ENCODE data around the gene EFCAB8.

EFCAB8 gene

DNA sequence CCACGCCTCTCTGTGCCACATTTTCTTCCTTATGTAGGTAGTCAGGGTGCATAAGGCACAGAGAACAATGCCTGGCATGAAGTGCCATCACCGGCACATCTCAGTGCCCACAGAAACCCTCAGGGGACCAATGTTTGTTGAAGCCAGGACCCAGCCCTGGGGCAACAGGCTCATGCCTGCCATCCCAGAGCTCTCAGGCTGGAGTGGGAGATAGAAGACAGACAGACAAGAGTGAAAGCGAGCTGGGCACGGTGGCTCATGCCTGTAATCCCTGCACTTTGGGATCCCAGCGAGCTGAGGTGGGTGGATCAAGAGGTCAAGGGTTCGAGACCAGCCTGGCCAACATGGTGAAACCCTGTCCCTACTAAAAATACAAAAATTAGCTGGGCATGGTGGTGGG is 13.5 kb downstream of the EFCAB8 start:
- Histone ChIP-seq H3K9me3 (ENCODE audit: control insufficient read depth, insufficient read depth, low read length) (no peaks in the 10 kb centered on the region), H3K4me1 (ENCODE audit: control insufficient read depth, insufficient read depth, low read length) (peaks cover 2% of the 10 kb centered on the region), H3K4me3 (ENCODE audit: low read depth, low read length) (no peak overlapping the region), H3K27me3 (ENCODE audit: control insufficient read depth, insufficient read depth, low read length) (no peaks in the 10 kb centered on the region), H3K9ac (ENCODE audit: low read depth, low read length) (no peak overlapping the region), H3K36me3 (ENCODE audit: control insufficient read depth, insufficient read depth, low read length) (no peaks in the 10 kb centered on the region)

DNA sequence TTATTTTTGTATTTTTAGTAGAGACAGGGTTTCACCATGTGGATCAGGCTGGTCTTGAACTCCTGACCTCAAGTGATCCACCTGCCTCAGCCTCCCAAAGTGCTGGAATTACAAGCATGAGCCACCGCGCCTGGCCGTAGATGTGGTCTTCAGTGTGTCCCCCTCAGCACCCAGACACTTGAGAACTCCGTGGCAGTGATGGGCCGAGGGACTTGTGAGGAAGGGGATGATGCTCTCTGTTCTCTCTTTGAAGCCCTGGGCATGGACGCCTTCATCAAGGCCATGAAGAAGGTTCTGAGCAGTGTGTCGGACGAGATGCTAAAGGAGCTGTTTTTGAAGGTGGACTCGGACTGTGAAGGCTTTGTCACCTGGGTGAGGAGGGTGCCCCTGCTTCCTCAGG is 16.9 kb downstream of the EFCAB8 start:
- H3K9me3 ChIP-seq (ENCODE audit: control insufficient read depth, insufficient read depth, low read length): no peaks in the 10 kb centered on the region
- no peaks in the 10 kb centered on the region for H3K36me3 ChIP-seq (ENCODE audit: control insufficient read depth, insufficient read depth, low read length)
- peaks cover 2% of the 10 kb centered on the region for H3K4me1 ChIP-seq (ENCODE audit: control insufficient read depth, insufficient read depth, low read length)
- H3K9ac ChIP-seq (ENCODE audit: low read depth, low read length): no peak overlapping the region
- no peak overlapping the region for H3K4me3 ChIP-seq (ENCODE audit: low read depth, low read length)
- H3K27me3 ChIP-seq (ENCODE audit: control insufficient read depth, insufficient read depth, low read length): no peaks in the 10 kb centered on the region

DNA sequence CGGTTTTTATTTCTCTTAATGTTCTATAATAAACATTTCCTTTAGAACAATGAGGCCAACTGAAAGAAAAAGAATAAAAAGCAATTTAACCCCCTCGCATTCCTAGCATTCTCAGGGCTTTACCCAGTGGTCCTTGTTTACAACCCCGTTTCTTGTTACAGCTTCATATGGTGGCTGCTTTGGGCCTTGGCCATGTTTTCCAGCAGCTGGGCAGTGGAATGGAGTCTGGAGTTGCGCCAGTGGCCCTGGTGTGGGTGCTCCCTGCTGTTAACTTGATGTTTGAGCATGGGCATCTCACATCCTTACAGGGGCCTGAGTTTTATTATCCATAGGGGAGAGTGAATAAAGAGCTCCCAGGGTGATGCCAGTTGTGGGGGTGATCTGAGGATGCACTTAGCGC is 18.8 kb downstream of the EFCAB8 start:
- H3K27me3 ChIP-seq (ENCODE audit: control insufficient read depth, insufficient read depth, low read length): no peaks in the 10 kb centered on the region
- no peaks in the 10 kb centered on the region for H3K9me3 ChIP-seq (ENCODE audit: control insufficient read depth, insufficient read depth, low read length)
- H3K4me1 ChIP-seq (ENCODE audit: control insufficient read depth, insufficient read depth, low read length): no peaks in the 10 kb centered on the region
- no peaks in the 10 kb centered on the region for H3K36me3 ChIP-seq (ENCODE audit: control insufficient read depth, insufficient read depth, low read length)
- no peak overlapping the region for H3K4me3 ChIP-seq (ENCODE audit: low read depth, low read length)
- H3K9ac ChIP-seq (ENCODE audit: low read depth, low read length): no peak overlapping the region

DNA sequence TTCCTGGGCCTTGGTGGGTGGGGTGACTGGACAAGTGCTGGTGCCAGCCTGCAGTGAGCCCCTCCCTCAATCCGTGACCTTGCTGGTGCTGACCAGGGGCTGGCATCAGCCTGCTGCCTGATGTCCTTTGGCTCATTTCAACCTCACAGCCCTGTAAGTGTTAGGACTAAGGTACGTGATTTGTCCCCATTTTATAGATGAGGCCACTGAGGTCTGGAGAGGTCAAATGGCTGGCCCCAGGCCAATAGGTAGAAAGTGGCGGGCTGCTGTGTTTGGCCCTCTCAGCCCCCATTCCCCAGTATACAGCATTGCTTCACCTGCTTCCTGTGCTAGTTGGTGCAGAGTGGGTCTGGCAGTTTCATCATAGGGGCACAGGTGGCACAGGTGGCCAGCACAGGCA is 20.1 kb downstream of the EFCAB8 start:
- no peaks in the 10 kb centered on the region for H3K36me3 ChIP-seq (ENCODE audit: control insufficient read depth, insufficient read depth, low read length)
- no peaks in the 10 kb centered on the region for H3K4me1 ChIP-seq (ENCODE audit: control insufficient read depth, insufficient read depth, low read length)
- no peak overlapping the region for H3K4me3 ChIP-seq (ENCODE audit: low read depth, low read length)
- H3K27me3 ChIP-seq (ENCODE audit: control insufficient read depth, insufficient read depth, low read length): no peaks in the 10 kb centered on the region
- no peak overlapping the region for H3K9ac ChIP-seq (ENCODE audit: low read depth, low read length)
- no peaks in the 10 kb centered on the region for H3K9me3 ChIP-seq (ENCODE audit: control insufficient read depth, insufficient read depth, low read length)

DNA sequence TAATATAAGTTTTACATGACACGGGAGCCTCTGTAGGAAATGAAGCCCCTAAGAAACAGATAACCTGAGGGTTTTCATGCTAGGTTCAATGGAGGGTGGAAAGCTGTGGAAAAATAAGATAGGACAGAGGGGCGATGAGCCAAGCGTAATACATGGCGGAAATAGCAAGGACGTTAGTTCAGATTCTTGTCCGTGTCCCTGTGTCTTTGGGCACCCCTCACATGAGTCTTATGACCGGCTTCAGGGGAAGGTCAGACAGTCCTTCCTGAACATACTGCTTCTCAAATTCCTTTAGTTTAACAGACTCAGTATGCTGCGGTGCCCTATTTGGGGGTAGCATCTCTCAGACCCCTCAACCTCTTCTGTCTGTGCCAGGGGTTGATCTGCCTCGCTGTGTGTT is 20.8 kb downstream of the EFCAB8 start:
- Histone ChIP-seq H3K9ac (ENCODE audit: low read depth, low read length) (no peak overlapping the region), H3K36me3 (ENCODE audit: control insufficient read depth, insufficient read depth, low read length) (no peaks in the 10 kb centered on the region), H3K4me1 (ENCODE audit: control insufficient read depth, insufficient read depth, low read length) (no peaks in the 10 kb centered on the region), H3K9me3 (ENCODE audit: control insufficient read depth, insufficient read depth, low read length) (no peaks in the 10 kb centered on the region), H3K27me3 (ENCODE audit: control insufficient read depth, insufficient read depth, low read length) (no peaks in the 10 kb centered on the region), H3K4me3 (ENCODE audit: low read depth, low read length) (no peak overlapping the region)

DNA sequence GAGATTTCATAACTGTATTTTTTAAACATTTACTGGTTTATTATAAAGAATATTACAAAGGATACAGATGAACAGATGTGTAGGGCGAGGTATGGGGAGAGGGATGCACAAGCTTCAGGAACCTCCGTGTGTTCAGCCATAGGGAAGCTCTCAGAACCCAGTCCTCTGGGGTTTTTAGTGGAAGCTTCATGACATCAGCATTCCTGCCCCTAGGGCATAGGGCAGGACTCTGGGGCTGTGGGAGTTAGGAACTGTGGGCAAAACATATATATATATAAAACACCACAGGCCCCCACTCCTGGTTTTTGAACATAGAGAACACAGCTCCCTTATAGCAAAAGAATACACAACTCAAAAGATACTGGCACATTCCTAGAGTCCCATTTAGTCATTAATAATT is 21.9 kb downstream of the EFCAB8 start:
- Histone ChIP-seq H3K4me1 (ENCODE audit: control insufficient read depth, insufficient read depth, low read length) (no peaks in the 10 kb centered on the region), H3K4me3 (ENCODE audit: low read depth, low read length) (no peak overlapping the region), H3K9ac (ENCODE audit: low read depth, low read length) (no peak overlapping the region), H3K27me3 (ENCODE audit: control insufficient read depth, insufficient read depth, low read length) (no peaks in the 10 kb centered on the region), H3K36me3 (ENCODE audit: control insufficient read depth, insufficient read depth, low read length) (no peaks in the 10 kb centered on the region), H3K9me3 (ENCODE audit: control insufficient read depth, insufficient read depth, low read length) (no peaks in the 10 kb centered on the region)

DNA sequence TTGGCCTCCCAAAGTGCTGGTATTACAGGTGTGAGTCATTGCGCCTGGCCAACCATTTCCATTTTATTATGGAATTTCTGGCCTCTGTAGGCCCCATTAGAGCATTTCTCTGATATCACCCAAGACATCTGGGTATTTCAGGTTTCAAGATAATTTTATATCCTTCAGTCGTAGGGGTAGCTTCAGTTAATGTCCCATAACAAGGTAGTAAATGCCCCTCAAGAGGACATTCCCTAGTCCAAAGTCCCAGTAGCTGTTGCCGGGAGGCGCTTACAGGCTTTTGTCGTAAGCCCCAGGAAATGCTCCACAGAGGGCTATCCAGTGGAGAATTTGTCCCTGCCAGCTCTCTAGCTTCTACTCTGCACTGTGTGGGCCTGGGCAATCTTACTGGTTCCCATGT is 24.4 kb downstream of the EFCAB8 start:
- peaks cover 8% of the 10 kb centered on the region for H3K4me1 ChIP-seq (ENCODE audit: control insufficient read depth, insufficient read depth, low read length)
- no peak overlapping the region for H3K9ac ChIP-seq (ENCODE audit: low read depth, low read length)
- H3K4me3 ChIP-seq (ENCODE audit: low read depth, low read length): no peak overlapping the region
- H3K27me3 ChIP-seq (ENCODE audit: control insufficient read depth, insufficient read depth, low read length): no peaks in the 10 kb centered on the region
- no peaks in the 10 kb centered on the region for H3K36me3 ChIP-seq (ENCODE audit: control insufficient read depth, insufficient read depth, low read length)
- H3K9me3 ChIP-seq (ENCODE audit: control insufficient read depth, insufficient read depth, low read length): no peaks in the 10 kb centered on the region

DNA sequence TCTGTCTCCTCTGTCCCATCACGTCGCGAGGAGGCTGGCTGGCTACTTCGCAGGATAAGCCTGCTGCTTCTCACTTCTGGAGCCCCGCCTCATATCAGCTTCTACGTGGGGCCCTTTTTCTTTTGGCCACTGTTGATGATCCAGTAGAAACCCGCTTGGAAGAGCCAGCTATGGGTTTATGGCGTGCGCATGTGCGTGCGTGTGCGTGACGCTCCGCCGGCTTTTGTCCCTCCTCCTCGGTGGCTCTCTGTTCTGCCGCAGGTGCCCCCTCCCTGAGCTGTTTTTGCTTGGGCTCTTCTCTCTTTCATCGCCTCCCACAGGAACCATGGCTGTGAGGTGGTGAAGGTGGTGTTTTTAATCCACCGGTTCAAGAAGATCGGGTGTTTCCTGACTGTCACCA is 26.5 kb downstream of the EFCAB8 start:
- Histone ChIP-seq H3K9ac (ENCODE audit: low read depth, low read length) (no peak overlapping the region), H3K4me3 (ENCODE audit: low read depth, low read length) (no peak overlapping the region), H3K27me3 (ENCODE audit: control insufficient read depth, insufficient read depth, low read length) (no peaks in the 10 kb centered on the region), H3K4me1 (ENCODE audit: control insufficient read depth, insufficient read depth, low read length) (peaks cover 8% of the 10 kb centered on the region), H3K9me3 (ENCODE audit: control insufficient read depth, insufficient read depth, low read length) (no peaks in the 10 kb centered on the region), H3K36me3 (ENCODE audit: control insufficient read depth, insufficient read depth, low read length) (no peaks in the 10 kb centered on the region)

DNA sequence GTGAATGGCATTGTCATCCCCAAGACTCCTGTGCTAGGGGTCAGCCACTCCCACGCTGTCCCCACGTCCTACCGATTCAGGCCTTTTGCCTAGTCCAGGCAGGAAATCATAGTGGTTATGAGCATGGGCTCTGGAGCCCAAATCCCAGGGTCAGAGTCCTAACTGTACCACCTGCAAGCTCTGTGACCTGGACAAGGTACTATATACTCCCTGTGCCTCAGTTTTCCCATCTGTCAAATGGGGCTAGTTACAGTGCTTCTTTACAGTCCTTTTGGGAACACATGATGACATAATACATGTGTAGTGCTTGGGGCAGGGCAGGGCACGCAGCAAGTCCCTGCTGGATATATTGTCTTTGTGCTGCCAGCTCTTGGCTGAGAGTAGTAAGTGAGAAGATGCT is 27.2 kb downstream of the EFCAB8 start:
- H3K9ac ChIP-seq (ENCODE audit: low read depth, low read length): no peak overlapping the region
- no peaks in the 10 kb centered on the region for H3K9me3 ChIP-seq (ENCODE audit: control insufficient read depth, insufficient read depth, low read length)
- H3K4me3 ChIP-seq (ENCODE audit: low read depth, low read length): no peak overlapping the region
- H3K36me3 ChIP-seq (ENCODE audit: control insufficient read depth, insufficient read depth, low read length): no peaks in the 10 kb centered on the region
- no peaks in the 10 kb centered on the region for H3K27me3 ChIP-seq (ENCODE audit: control insufficient read depth, insufficient read depth, low read length)
- peaks cover 8% of the 10 kb centered on the region for H3K4me1 ChIP-seq (ENCODE audit: control insufficient read depth, insufficient read depth, low read length)

DNA sequence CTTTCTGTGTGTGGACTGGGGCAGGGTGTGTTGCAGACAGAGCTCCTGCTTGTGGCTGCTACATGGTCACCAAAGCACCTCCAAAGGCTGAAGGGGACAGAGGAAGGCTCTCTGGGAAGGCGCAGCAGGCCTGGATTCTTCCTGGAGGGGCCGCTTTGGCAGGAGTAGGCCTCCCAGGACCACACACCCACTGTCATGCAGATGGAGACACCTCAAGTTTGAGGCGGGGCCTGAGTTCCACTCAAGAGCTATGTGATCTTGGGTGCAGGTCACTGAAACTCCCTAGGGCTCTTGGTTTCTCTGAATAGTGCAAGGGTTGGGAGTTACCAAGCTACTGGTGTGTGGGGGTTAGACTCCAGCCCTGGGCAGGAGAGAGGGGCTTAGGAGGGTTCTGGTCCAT is 27.9 kb downstream of the EFCAB8 start:
- no peak overlapping the region for H3K4me3 ChIP-seq (ENCODE audit: low read depth, low read length)
- H3K9ac ChIP-seq (ENCODE audit: low read depth, low read length): peak overlapping the region; percentile 26
- H3K27me3 ChIP-seq (ENCODE audit: control insufficient read depth, insufficient read depth, low read length): no peaks in the 10 kb centered on the region
- peaks cover 8% of the 10 kb centered on the region for H3K4me1 ChIP-seq (ENCODE audit: control insufficient read depth, insufficient read depth, low read length)
- no peaks in the 10 kb centered on the region for H3K36me3 ChIP-seq (ENCODE audit: control insufficient read depth, insufficient read depth, low read length)
- no peaks in the 10 kb centered on the region for H3K9me3 ChIP-seq (ENCODE audit: control insufficient read depth, insufficient read depth, low read length)

DNA sequence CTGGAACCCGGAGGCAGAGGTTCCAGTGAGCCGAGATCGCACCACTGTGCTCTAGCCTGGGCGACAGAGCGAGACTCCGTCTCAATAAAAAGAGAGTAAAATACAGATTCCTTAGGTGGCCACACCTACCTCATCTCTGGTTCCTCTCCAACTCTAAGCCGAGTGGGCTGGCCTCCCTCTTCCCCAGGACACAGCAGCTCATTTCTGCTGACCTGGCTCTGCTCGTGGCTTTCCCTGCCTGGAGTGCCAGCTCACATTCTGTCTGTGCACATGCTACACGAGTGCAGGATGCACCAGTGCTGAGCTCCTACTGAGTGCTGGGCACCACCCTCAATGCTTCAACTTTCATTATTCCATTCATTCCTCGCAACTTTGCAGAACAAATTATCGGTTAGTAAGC is 28.8 kb downstream of the EFCAB8 start:
- Histone ChIP-seq H3K9ac (ENCODE audit: low read depth, low read length) (no peak overlapping the region), H3K9me3 (ENCODE audit: control insufficient read depth, insufficient read depth, low read length) (no peaks in the 10 kb centered on the region), H3K27me3 (ENCODE audit: control insufficient read depth, insufficient read depth, low read length) (no peaks in the 10 kb centered on the region), H3K36me3 (ENCODE audit: control insufficient read depth, insufficient read depth, low read length) (no peaks in the 10 kb centered on the region), H3K4me1 (ENCODE audit: control insufficient read depth, insufficient read depth, low read length) (peaks cover 8% of the 10 kb centered on the region), H3K4me3 (ENCODE audit: low read depth, low read length) (no peak overlapping the region)

DNA sequence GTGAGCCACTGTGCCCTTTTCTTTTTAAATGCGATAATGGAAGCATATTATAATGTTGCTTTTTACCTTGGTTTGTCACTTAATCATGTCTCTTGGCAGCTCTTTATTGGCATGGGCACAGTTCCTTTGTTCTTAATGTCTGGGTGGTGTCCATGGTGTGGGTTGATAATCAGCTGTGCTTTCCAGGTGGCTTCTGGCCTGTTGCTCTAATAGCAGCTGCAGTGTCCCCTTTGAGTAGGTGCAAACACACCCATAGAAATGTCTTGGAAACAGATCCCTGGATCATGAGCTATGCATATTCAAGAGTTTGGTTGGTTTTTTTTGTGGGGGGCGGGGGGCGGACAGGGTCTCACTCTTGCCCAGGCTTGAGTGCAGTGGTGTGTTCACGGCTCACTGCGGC is 29.9 kb downstream of the EFCAB8 start:
- Histone ChIP-seq H3K27me3 (ENCODE audit: control insufficient read depth, insufficient read depth, low read length) (no peaks in the 10 kb centered on the region), H3K36me3 (ENCODE audit: control insufficient read depth, insufficient read depth, low read length) (no peaks in the 10 kb centered on the region), H3K4me1 (ENCODE audit: control insufficient read depth, insufficient read depth, low read length) (peaks cover 8% of the 10 kb centered on the region), H3K9me3 (ENCODE audit: control insufficient read depth, insufficient read depth, low read length) (no peaks in the 10 kb centered on the region), H3K9ac (ENCODE audit: low read depth, low read length) (no peak overlapping the region), H3K4me3 (ENCODE audit: low read depth, low read length) (no peak overlapping the region)

DNA sequence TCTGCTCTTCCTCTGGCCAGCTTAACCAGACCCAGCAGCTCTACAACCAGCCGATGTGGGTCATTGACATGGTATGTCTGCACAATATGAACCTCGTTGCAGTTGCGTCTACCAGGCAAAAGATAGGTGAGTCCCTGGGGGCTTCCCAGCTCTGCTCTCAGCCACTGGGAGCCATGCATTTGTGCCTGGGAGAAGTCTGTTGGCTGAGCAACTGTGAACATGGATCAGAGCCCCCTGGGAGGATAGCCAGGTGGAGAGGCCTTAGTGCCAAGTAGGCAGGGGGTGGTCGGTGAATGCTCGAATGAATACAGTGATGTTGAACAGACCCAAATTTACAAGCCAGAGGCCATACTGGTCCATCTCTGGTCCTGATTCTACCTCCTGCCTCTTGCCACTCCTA is 30.6 kb downstream of the EFCAB8 start:
- no peaks in the 10 kb centered on the region for H3K9me3 ChIP-seq (ENCODE audit: control insufficient read depth, insufficient read depth, low read length)

More for the DNA sequence above, 30.6 kb downstream of the EFCAB8 start:
- Histone ChIP-seq H3K4me3 (ENCODE audit: low read depth, low read length) (no peak overlapping the region), H3K9ac (ENCODE audit: low read depth, low read length) (no peak overlapping the region), H3K36me3 (ENCODE audit: control insufficient read depth, insufficient read depth, low read length) (no peaks in the 10 kb centered on the region), H3K27me3 (ENCODE audit: control insufficient read depth, insufficient read depth, low read length) (no peaks in the 10 kb centered on the region), H3K4me1 (ENCODE audit: control insufficient read depth, insufficient read depth, low read length) (peaks cover 11% of the 10 kb centered on the region)

Data from iPS-15b (cell line).